Epithelial cell of esophagus (primary cell): Measurements from ENCODE around the gene DOHH.

Experiments used
- DNase-seq: peaks from one replicate; pipeline ENCODE4 v3.0.0; 2010; ENCODE audit warnings: low read depth
- H3K4me3 ChIP-seq: 2 replicates; pipeline ENCODE4 v1.5.1; 2011; ENCODE audit warnings: mild to moderate bottlenecking, low read length, control low read depth
- CTCF ChIP-seq: IDR thresholded peaks from 2 replicates; pipeline ENCODE4 v1.5.1; 2011; ENCODE audit warnings: low read depth, mild to moderate bottlenecking, low read length, control low read depth, inconsistent platforms; ENCODE audit not compliant: insufficient read depth; ENCODE audit errors: missing control alignments

The DOHH gene

GRCh38 chr19:3522421-3523360 lies 22.2 kb upstream of the DOHH start:
- H3K4me3 ChIP-seq = no peak overlapping the region
- DNase-seq = no peak

GRCh38 chr19:3521104-3521445 lies 20.6 kb upstream of the DOHH start:
- no peak for TF ChIP-seq CTCF
- no peak for DNase-seq
- no peak overlapping the region for H3K4me3 ChIP-seq

More at GRCh38 chr19:3522421-3523360, 22.2 kb upstream of the DOHH start:
- TF ChIP-seq CTCF = no peak

GRCh38 chr19:3520166-3521103 lies 20.0 kb upstream of the DOHH start:
- no peak overlapping the region for H3K4me3 ChIP-seq
- TF ChIP-seq CTCF = peak; percentile 7
- DNase-seq = peak; percentile 93

- TF ChIP-seq CTCF = no peak
- no peak for DNase-seq
- H3K4me3 ChIP-seq = no peak overlapping the region
Observed at GRCh38 chr19:3519126-3519525, 18.7 kb upstream of the DOHH start.

- H3K4me3 ChIP-seq = no peak overlapping the region
- TF ChIP-seq CTCF = no peak
- no peak for DNase-seq
Observed at GRCh38 chr19:3518659-3519058, 18.2 kb upstream of the DOHH start.

GRCh38 chr19:3518255-3518654 lies 17.8 kb upstream of the DOHH start:
- no peak for DNase-seq
- no peak for TF ChIP-seq CTCF
- H3K4me3 ChIP-seq = no peak overlapping the region
